Measurements from ENCODE around the gene IL17RB.

The IL17RB gene, protein sequence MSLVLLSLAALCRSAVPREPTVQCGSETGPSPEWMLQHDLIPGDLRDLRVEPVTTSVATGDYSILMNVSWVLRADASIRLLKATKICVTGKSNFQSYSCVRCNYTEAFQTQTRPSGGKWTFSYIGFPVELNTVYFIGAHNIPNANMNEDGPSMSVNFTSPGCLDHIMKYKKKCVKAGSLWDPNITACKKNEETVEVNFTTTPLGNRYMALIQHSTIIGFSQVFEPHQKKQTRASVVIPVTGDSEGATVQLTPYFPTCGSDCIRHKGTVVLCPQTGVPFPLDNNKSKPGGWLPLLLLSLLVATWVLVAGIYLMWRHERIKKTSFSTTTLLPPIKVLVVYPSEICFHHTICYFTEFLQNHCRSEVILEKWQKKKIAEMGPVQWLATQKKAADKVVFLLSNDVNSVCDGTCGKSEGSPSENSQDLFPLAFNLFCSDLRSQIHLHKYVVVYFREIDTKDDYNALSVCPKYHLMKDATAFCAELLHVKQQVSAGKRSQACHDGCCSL

DNA sequence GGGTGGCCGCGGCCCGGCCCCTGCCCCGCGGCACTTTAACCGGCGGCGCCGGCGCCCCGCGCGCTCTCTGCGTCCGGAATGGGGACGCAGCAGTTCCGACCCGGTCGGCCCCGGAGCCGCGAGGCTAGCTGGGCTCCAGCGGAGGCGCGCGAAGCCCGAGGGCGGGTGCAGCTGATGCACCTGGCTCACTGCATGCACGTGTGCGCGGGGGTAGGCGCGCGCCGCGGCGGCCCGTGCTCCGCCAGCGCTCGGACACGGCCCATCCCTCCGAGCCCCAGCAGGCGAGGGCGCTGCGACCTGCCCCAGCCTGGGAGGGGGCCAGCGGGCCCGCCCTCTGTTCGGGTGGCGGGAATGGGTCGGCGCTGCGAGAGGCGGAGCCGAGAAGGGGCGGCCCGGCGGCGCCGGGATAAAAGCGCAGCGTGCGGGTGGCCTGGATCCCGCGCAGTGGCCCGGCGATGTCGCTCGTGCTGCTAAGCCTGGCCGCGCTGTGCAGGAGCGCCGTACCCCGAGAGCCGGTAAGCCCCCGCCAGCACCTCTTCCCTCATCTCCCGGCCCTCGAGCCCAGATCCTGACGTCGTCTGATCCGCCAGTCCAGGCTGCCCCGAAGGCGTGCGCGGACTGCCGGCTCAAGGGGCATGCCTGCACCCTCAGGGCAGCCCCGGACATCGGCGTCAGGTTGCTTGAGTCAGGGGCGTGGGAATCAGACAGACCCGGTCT is at the start of gene IL17RB, which contains the start of gene CHDH:
IL17RB (plus strand) TSS at position 435 of the 717 bp plus-strand sequence; CDS start at position 456, 21 bp downstream.
CHDH (minus strand) TSS at position 286 of the 717 bp plus-strand sequence. CDS start 22,411 bp downstream, outside the sequence.
- DNase-seq (ENCODE audit: extremely low read depth in 1 of 2, low read depth in 1 of 2) = no peak

- no peak for DNase-seq (ENCODE audit: extremely low read depth in 1 of 2, low read depth in 1 of 2)
Measured at GRCh38 chr3:53798144-53798543, 48.2 kb upstream of the IL17RB start.

GRCh38 chr3:53799338-53799865 is 47.0 kb upstream of the IL17RB start:
- no peak for DNase-seq (ENCODE audit: extremely low read depth in 1 of 2, low read depth in 1 of 2)

DNA sequence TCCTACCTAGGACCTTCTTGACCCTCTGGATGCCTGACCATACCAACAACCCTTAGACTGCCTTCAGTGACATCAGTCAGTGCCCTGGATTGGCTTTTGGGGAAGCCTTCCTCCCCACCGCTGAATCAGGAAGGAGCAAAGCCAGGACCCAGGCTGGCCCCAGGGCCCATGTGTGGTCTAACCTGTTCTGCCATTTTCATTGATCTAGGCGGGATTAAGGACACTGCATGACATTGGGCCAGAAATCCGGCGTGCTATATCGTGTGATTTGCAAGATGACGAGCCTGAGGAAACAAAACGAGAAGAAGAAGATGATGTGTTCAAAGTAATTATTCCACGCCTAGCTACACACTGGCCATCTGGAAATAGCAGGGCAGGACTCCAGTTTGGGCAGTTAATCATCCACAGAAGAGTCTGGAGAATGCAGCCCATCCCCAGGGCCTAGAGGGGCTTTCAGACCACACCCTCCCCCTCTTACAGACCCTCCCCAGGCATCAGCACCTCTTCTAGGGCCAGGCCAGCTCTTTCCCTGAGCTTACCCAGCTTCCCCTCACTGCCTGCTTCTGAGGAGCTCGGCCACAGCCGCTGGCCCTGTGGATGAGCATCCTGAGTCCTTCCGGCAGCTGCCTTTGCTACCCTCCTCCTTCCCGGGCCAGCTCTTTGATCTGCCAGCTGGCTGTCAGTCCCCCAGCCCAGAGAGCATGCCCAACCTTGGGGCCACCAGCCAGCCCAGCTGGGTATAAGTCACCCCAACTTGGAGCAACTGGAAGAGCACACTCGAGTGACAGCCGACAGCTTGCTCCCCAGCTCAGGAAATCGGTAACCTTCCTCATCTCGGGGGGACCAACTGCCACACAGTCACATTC is 46.1 kb upstream of the IL17RB start:
- no peak for DNase-seq (ENCODE audit: extremely low read depth in 1 of 2, low read depth in 1 of 2)

- DNase-seq (ENCODE audit: extremely low read depth in 1 of 2, low read depth in 1 of 2) = no peak
Measured at GRCh38 chr3:53801319-53801718, 45.0 kb upstream of the IL17RB start.

DNA sequence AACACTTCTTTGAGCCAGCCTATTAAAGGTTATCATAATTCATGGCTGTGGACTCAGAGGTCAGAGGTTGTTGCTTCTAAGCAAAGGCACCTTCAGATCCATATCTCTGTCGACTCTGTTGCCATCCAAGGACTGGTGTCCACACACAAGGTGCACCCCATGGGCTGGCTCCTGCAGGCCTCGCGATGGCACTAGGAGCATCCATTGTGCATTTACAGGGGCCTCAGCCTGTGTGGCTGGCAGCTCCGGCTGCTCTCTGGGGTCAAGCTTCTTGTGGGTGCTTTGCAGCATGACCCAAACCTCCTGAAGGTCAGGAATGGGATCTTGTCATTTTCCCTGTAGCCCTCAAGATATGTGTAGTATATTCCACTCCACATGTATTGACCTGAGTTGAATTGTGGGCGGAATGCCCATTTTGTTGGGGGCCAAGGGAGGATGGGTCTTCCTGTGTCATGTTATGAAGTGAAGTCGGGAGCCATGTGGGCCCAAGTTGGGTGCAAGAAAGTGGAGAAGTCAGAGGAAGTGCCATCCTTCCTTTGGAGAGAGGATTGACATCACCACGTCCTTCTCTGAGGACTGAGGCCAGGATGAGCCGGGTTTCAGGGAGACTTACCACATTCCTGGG is 44.0 kb upstream of the IL17RB start:
- no peak for DNase-seq (ENCODE audit: extremely low read depth in 1 of 2, low read depth in 1 of 2)

GRCh38 chr3:53803124-53803815 is 43.1 kb upstream of the IL17RB start:
- no peak for DNase-seq (ENCODE audit: extremely low read depth in 1 of 2, low read depth in 1 of 2)

- DNase-seq (ENCODE audit: extremely low read depth in 1 of 2, low read depth in 1 of 2) = no peak
Measured at GRCh38 chr3:53803816-53804695, 42.3 kb upstream of the IL17RB start.

DNA sequence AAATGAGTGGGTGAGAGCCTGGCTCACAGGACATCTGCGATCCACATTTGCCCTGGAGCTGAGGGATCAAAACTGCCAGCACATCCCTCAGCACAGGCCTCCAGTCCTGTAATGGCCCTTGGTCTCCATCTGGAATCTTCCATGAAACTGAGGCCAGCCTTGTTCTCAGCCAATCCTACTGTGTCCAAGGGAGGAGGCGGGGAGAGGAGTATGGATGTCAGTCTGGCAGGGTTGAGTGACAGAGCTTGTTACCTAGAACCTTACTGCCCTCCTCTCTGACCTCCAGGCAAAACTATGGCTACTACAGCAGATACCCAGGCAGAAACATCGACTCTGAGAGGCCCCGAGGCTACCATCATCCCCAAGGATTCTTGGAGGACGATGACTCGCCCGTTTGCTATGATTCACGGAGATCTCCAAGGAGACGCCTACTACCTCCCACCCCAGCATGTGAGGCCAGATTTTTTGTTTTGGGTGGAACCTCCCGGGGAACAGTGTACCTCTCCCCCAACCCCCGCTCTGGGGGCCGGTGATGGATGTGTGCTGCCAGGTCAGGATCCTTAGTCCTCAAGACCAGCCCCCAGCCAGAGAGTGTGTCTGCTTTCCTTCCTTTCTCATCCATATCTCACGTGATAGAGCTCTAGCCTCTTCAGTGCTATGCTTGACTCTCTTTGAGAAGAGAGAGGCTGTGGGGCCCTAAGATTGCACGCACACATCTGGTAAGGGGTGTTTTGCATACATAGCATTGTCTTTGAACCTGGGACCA is 41.5 kb upstream of the IL17RB start:
- no peak for DNase-seq (ENCODE audit: extremely low read depth in 1 of 2, low read depth in 1 of 2)

GRCh38 chr3:53805463-53806159 is 40.8 kb upstream of the IL17RB start:
- DNase-seq (ENCODE audit: extremely low read depth in 1 of 2, low read depth in 1 of 2) = no peak

DNA sequence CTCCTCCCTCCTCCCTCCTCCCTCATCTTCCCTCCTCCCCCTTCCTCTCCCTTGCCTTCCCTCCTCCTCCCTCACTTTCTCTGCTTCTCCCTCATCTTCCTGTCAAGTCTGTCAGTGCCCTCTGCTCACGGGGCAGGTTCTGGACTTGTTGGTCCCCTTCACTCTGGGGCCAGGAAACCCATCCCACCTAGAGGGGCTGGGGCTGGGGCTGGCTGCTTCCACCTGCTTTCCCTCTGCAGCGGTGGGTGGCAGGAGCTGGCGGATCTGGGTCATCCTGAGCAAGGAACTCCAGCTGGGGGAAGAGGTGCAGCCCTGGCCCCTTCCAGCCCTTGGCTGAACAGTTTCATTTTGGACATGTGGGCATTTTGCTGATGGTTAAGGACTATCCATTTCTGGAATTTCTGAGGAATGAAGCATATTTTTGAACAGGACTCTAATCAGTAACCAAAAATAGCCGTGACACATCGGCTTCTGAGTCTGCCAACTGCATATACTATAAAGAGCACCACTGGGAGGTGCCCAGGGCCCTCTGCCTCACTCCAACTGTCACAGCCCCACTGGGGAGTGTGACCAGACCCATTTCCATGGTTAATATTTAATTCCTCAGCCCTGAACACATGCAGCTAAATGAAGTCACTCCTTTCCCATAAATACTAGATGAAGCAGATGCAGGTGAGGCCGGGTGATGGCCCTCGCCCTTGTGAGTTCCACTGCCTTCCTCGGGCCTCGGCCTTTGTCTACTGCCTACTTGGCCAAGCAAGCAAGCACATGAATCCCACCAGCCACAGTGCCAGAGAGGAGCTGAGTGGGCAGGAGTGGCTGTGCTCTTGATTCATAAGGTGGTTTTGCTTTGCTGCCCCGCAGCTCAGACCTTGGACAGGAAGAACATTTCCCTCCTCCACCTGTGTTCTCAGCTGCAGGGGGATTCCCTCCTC is 39.9 kb upstream of the IL17RB start:
- DNase-seq (ENCODE audit: extremely low read depth in 1 of 2, low read depth in 1 of 2) = no peak

DNA sequence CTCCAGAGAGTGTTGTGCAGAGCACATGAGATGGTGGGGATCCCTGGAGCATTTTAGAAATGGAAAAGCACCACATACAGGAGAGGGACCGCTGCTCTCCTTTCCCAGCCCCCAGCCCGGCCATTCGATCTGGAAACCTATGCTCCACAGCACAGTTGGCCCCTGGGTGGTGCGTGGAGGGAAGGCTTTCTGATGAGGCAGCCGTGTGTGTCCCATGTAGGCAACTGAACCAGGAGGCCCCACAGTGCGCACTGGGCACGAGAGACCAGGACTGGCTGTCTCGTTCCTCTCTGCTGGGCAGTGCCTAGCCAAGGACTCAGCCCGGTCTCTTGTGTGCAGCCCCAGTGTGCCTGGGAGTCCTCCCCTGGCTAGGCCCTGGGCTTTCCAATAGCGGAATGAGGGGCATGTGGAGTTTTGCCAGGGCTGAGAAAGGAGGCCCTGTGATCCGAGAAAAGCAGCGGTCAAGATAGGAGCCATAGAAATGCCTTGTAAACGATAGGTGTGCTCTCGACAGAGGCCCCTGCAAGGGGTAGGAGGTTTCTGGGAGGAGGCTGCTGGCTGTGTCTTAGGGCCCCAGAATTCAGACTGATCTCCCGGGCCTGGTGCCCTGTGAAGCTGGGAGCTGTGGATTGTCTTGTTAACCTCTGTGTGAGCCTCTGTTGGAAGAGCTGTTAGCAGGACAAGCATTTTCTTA is 39.1 kb upstream of the IL17RB start:
- no peak for DNase-seq (ENCODE audit: extremely low read depth in 1 of 2, low read depth in 1 of 2)

- no peak for DNase-seq (ENCODE audit: extremely low read depth in 1 of 2, low read depth in 1 of 2)
Measured at GRCh38 chr3:53808496-53808895, 37.9 kb upstream of the IL17RB start.

DNA sequence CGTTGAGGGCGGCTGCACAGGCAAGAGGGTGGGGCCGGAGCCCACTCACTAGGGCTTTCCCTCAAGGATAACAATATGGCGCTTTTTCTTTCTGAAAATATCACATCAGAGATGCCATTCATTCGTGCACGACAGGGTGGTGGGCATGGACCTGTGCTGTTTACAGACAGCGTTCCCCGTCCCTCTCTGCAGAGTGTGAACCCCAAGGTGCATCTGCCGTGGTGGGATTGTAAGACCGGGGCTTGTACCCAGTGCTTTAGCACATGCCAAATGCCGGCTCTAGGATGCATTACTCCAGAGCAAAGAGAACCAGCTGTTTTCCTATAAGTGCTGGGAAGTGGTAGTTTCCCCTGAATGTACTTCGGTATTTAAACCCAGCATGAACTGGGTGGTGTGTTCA is 37.1 kb upstream of the IL17RB start:
- no peak for DNase-seq (ENCODE audit: extremely low read depth in 1 of 2, low read depth in 1 of 2)

GRCh38 chr3:53809764-53810400 is 36.5 kb upstream of the IL17RB start:
- no peak for DNase-seq (ENCODE audit: extremely low read depth in 1 of 2, low read depth in 1 of 2)
